H1 (cell line): ENCODE data around the gene SIPA1L3. TPM values are rescaled to one million over a fixed set of nuclear protein-coding genes. Genes with fewer than 3 reads are reported as not detected.

Experiments used
- CTCF ChIA-PET: fragments of 300-600 bp; sonication (Branson Sonifier 250); formaldehyde crosslinking; loops from one replicate; lab custom pipeline; 2021; ENCODE audit not compliant: partially characterized antibody; lab: Charles Lee
- POLR2A ChIA-PET: fragments of 300-600 bp; sonication (Branson Sonifier 250); formaldehyde crosslinking; loops from one replicate; lab custom pipeline; 2021; ENCODE audit warnings: inconsistent platforms; ENCODE audit not compliant: partially characterized antibody; lab: Charles Lee
- DNase-seq, 2 experiments: peaks; one replicate each; pipeline versions ENCODE4 v3.0.0 to v3.0.0-alpha.2; 2010 to 2022; ENCODE audit warnings: low spot score in 2 of 2, low read depth in 1 of 2, mixed read lengths in 1 of 2
- FAIRE-seq: peaks from 2 replicates; lab custom pipeline; 2011; peaks lifted over from hg19 to GRCh38; lab: Jason Lieb, UNC
- H2AFZ ChIP-seq: 2 replicates; pipeline ENCODE4 v1.8.1; 2012; ENCODE audit warnings: low read length, inconsistent platforms
- H2AK5ac ChIP-seq: 2 replicates; pipeline ENCODE4 v1.6.1; 2013; ENCODE audit warnings: low read depth, low read length
- H2BK120ac ChIP-seq: replicated peaks from 2 replicates; pipeline ENCODE3; 2013; ENCODE audit warnings: low read depth, low read length, inconsistent platforms
- H2BK12ac ChIP-seq: 2 replicates; pipeline ENCODE4 v1.6.1; 2013; ENCODE audit warnings: low read depth, low read length
- H2BK15ac ChIP-seq: 2 replicates; pipeline ENCODE4 v1.6.1; 2013; ENCODE audit warnings: low read length
- H2BK20ac ChIP-seq: 2 replicates; pipeline ENCODE4 v1.6.1; 2013; ENCODE audit warnings: low read length
- H2BK5ac ChIP-seq: 2 replicates; pipeline ENCODE4 v1.6.1; 2013; ENCODE audit warnings: low read depth, low read length
- H3K14ac ChIP-seq: 2 replicates; pipeline ENCODE4 v1.6.1; 2013; ENCODE audit warnings: inconsistent platforms; ENCODE audit not compliant: insufficient read length
- H3K18ac ChIP-seq: 2 replicates; pipeline ENCODE4 v1.6.1; 2013; ENCODE audit warnings: low read length; ENCODE audit errors: extremely low read depth
- H3K23ac ChIP-seq: 2 replicates; pipeline ENCODE4 v1.6.1; 2013; ENCODE audit warnings: inconsistent platforms; ENCODE audit not compliant: insufficient read length
- H3K23me2 ChIP-seq: 2 replicates; pipeline ENCODE4 v1.6.1; 2013; ENCODE audit warnings: low read depth, low read length
- H3K27ac ChIP-seq: 2 replicates; pipeline ENCODE4 v1.6.1; 2011; ENCODE audit warnings: low read depth, low read length, inconsistent platforms
- H3K27me3 ChIP-seq, 4 experiments: replicated peaks in 1 of 4; 1 replicate in 1 of 4; 2 replicates in 3 of 4; pipeline versions ENCODE4 v1.6.1 to v1.8.1; 2011 to 2013; ENCODE audit warnings: low read length in 3 of 4, mild to moderate bottlenecking in 3 of 4, inconsistent platforms in 2 of 4, mixed read lengths in 2 of 4, moderate library complexity in 1 of 4; ENCODE audit not compliant: control insufficient read depth in 3 of 4, insufficient read depth in 3 of 4; ENCODE audit errors: extremely low read depth in 1 of 4
- H3K36me3 ChIP-seq, 4 experiments: 2 replicates each; pipeline versions ENCODE4 v1.6.1 to v1.8.1; 2011 to 2013; ENCODE audit warnings: mild to moderate bottlenecking in 4 of 4, low read length in 3 of 4, moderate library complexity in 2 of 4, control low read depth in 1 of 4, inconsistent platforms in 1 of 4; ENCODE audit not compliant: insufficient read depth in 4 of 4, control insufficient read depth in 2 of 4
- H3K4ac ChIP-seq: replicated peaks from 2 replicates; pipeline ENCODE3; 2013; ENCODE audit warnings: low read length, low read depth, mixed read lengths, inconsistent platforms; ENCODE audit not compliant: insufficient read length
- H3K4me1 ChIP-seq, 4 experiments: replicated peaks in 1 of 4; 1 replicate in 1 of 4; 2 replicates in 3 of 4; pipeline versions ENCODE4 v1.6.1 to v1.8.1; 2011 to 2013; ENCODE audit warnings: low read length in 3 of 4, inconsistent platforms in 2 of 4, mixed read lengths in 1 of 4; ENCODE audit not compliant: insufficient read depth in 4 of 4, control insufficient read depth in 3 of 4
- H3K4me2 ChIP-seq, 2 experiments: 2 replicates each; pipeline versions ENCODE4 v1.6.1 to v1.8.1; 2011 to 2013; ENCODE audit warnings: low read depth in 2 of 2, low read length in 2 of 2, control low read depth in 1 of 2, inconsistent platforms in 1 of 2, mild to moderate bottlenecking in 1 of 2; ENCODE audit not compliant: insufficient read depth in 1 of 2
- H3K4me3 ChIP-seq, 4 experiments: fragments of 200-600, 300-600 bp in 1 of 4; sonication (generic), shearing (Covaris generic), sonication (Bioruptor Twin) in 1 of 4; 2 replicates each; pipeline versions ENCODE4 v1.5.1 to v1.8.1; 2011 to 2016; ENCODE audit warnings: low read length in 4 of 4, low read depth in 3 of 4, control low read depth in 2 of 4, inconsistent platforms in 2 of 4, mild to moderate bottlenecking in 2 of 4, mixed read lengths in 1 of 4, moderate library complexity in 1 of 4; ENCODE audit not compliant: insufficient read depth in 2 of 4; ENCODE audit errors: extremely low read depth in 1 of 4
- H3K56ac ChIP-seq: replicated peaks from 2 replicates; pipeline ENCODE3; 2013; ENCODE audit warnings: low read depth, mild to moderate bottlenecking, mixed read lengths, low read length, inconsistent platforms; ENCODE audit not compliant: insufficient read length
- H3K79me1 ChIP-seq: 2 replicates; pipeline ENCODE4 v1.6.1; 2013; ENCODE audit warnings: low read depth, low read length, control low read depth
- H3K79me2 ChIP-seq, 2 experiments: 2 replicates each; pipeline versions ENCODE4 v1.6.1 to v1.8.1; 2012 to 2013; ENCODE audit warnings: low read length in 2 of 2, mild to moderate bottlenecking in 2 of 2, inconsistent platforms in 1 of 2; ENCODE audit not compliant: insufficient read depth in 2 of 2, control insufficient read depth in 1 of 2
- H3K9ac ChIP-seq, 4 experiments: replicated peaks in 1 of 4; 1 replicate in 1 of 4; 2 replicates in 3 of 4; pipeline versions ENCODE4 v1.6.1 to v1.8.1; 2011 to 2013; ENCODE audit warnings: low read depth in 3 of 4, low read length in 3 of 4, control low read depth in 2 of 4, mild to moderate bottlenecking in 2 of 4, moderate library complexity in 2 of 4, inconsistent platforms in 1 of 4; ENCODE audit errors: extremely low read depth in 1 of 4
- H3K9me3 ChIP-seq, 2 experiments: 2 replicates each; pipeline versions ENCODE4 v1.6.1 to v1.8.1; 2012 to 2013; ENCODE audit warnings: mild to moderate bottlenecking in 2 of 2, moderate library complexity in 2 of 2, control low read depth in 1 of 2, inconsistent platforms in 1 of 2, low read depth in 1 of 2, low read length in 1 of 2, mixed read lengths in 1 of 2; ENCODE audit not compliant: insufficient read depth in 2 of 2
- H4K20me1 ChIP-seq, 2 experiments: replicated peaks in 1 of 2; 2 replicates each; pipeline versions ENCODE3 to v1.8.1; 2011 to 2013; ENCODE audit warnings: inconsistent platforms in 2 of 2, low read length in 2 of 2, mild to moderate bottlenecking in 1 of 2; ENCODE audit not compliant: insufficient read depth in 2 of 2, control insufficient read depth in 1 of 2
- H4K5ac ChIP-seq: 2 replicates; pipeline ENCODE4 v1.6.1; 2013; ENCODE audit warnings: low read length, low read depth, mixed read lengths, inconsistent platforms; ENCODE audit not compliant: insufficient read length
- H4K8ac ChIP-seq: 2 replicates; pipeline ENCODE4 v1.8.0; 2013; ENCODE audit warnings: mild to moderate bottlenecking, moderate library complexity, low read length, inconsistent platforms; ENCODE audit not compliant: insufficient read depth; ENCODE audit errors: extremely low read depth
- H4K91ac ChIP-seq: replicated peaks from 2 replicates; pipeline ENCODE3; 2013; ENCODE audit warnings: low read length, mixed read lengths, inconsistent platforms; ENCODE audit not compliant: insufficient read length
- ATF3 ChIP-seq: IDR thresholded peaks from 2 replicates; pipeline ENCODE4 v1.6.1; 2011; ENCODE audit warnings: low read depth, mild to moderate bottlenecking, low read length; ENCODE audit not compliant: insufficient read depth
- SAP30 ChIP-seq: fragments of 300-600 bp; sonication (generic); IDR thresholded peaks from 2 replicates; pipeline ENCODE4 v1.7.1; 2012; ENCODE audit warnings: low read length, moderate library complexity, mild to moderate bottlenecking, inconsistent platforms; ENCODE audit not compliant: insufficient read depth, insufficient replicate concordance
- WGBS, 2 experiments: shearing (Covaris generic) in 1 of 2; methylation state at CpG; one replicate each; pipeline versions ENCODE4 v1.1.6 to v1.1.7; 2013 to 2015; ENCODE audit warnings: low lambda C conversion rate in 2 of 2, mixed read lengths in 2 of 2, inconsistent platforms in 1 of 2, low coverage in 1 of 2, missing lambda C conversion rate in 1 of 2; ENCODE audit not compliant: insufficient replicate concordance in 2 of 2, insufficient coverage in 1 of 2, insufficient read length in 1 of 2; ENCODE audit errors: extremely low coverage in 1 of 2, missing lambda C conversion rate in 1 of 2; 5-methylcytosine and 5-hydroxymethylcytosine counted together
- polyA plus RNA-seq, 7 experiments: library from polyadenylated mRNA; depleted of rRNA in 3 of 7; stranded (reverse) in 5 of 7; unstranded in 2 of 7; fragments of >200 nt in 5 of 7; fragments of 200-250 nt in 2 of 7; gene quantifications; 1 replicate in 5 of 7; 2 replicates in 1 of 7; 4 replicates in 1 of 7; pipeline versions ENCODE4 v1.2.1 to v1.2.3, GENCODE V29; 2011 to 2013; ENCODE audit warnings: missing spikeins in 2 of 7, mixed read lengths in 2 of 7
- total RNA-seq: library from RNA; stranded (reverse); fragmentation: NEBNext Ultra II Directional; extraction: Animal tissue kit (Norgen Biotek cat#: 25700); gene quantifications from 2 replicates; pipeline ENCODE4 v1.2.1, GENCODE V29; 2021
- TF ChIP-seq, protein P1 (sequence below): IDR thresholded peaks from 2 replicates; pipeline ENCODE4 v1.6.1; 2012; ENCODE audit warnings: inconsistent platforms
- TF ChIP-seq, protein P2 (sequence below): IDR thresholded peaks from 2 replicates; pipeline ENCODE4 v1.6.1; 2012; ENCODE audit warnings: low read length, inconsistent platforms

The SIPA1L3 gene
- total and polyA plus RNA-seq, 2 of the 8 experiments (the other 6 are each of a cell fraction or from before 2014, with no cell fraction given), result 15.0 to 54.9 TPM

DNA sequence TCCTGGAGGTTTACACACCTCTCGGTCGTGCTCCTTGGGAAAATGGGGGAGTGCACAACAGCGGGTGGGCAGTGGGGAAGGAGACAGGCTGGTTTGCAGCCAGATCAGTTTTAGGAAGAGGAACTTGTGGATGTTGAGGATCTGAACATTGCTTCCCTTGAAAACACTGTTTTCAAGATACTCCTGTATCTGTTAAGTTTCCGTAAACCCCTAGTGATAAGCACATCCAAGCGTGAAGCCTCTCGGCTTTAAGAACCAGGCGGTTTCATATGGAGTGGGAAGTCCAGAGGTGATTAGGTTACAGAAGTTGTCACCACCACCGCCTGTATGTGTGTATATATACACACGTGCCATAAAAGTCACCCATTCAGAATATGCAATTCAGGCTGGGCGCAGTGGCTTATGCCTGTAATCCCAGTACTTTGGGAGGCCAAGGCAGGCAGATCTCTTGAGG is 47.4 kb downstream of the SIPA1L3 start:
- no peaks in the 10 kb centered on the region for H3K27me3 ChIP-seq
- no peak overlapping the region for H2BK12ac ChIP-seq
- no peak overlapping the region for H2AK5ac ChIP-seq
- H2BK20ac ChIP-seq, result no peak overlapping the region
- H3K4me3 ChIP-seq, result no peak overlapping the region
- H3K23ac ChIP-seq, result no peak overlapping the region
- H3K36me3 ChIP-seq, result peaks cover 0 to 2% (median 0%) of the 10 kb centered on the region in 4 experiments; a peak in 1 of 8 replicates
- H2BK5ac ChIP-seq, result no peak overlapping the region
- peak overlapping the region; percentile 32 for H3K4ac ChIP-seq
- H3K18ac ChIP-seq, result 0 out of 2 replicates have a peak overlapping the region, but pooled peaks have one; percentile 25
- no peak for FAIRE-seq
- H4K91ac ChIP-seq, result peak overlapping the region; percentile 73
- H3K9me3 ChIP-seq, result 0 out of 4 replicates have a peak, but pooled peaks cover 0 to 3% of the 10 kb centered on the region in 2 experiments
- H3K56ac ChIP-seq, result no peak overlapping the region
- no peak for DNase-seq
- peaks cover 5% of the 10 kb centered on the region; the same call in 1 of the 2 replicates for H3K79me1 ChIP-seq
- peak overlapping the region; percentile 67 for H4K5ac ChIP-seq
- no peak overlapping the region; a peak in 1 of 7 replicates for H3K9ac ChIP-seq
- H4K20me1 ChIP-seq, result peaks cover 0 to 5% of the 10 kb centered on the region in 2 experiments
- peaks cover 5 to 78% of the 10 kb centered on the region in 2 experiments for H3K79me2 ChIP-seq
- H2BK15ac ChIP-seq, result no peak overlapping the region
- H3K4me1 ChIP-seq, result peaks cover 3 to 12% (median 10%) of the 10 kb centered on the region in 4 experiments; a peak in 6 of 7 replicates
- no peak overlapping the region for H2AFZ ChIP-seq
- H3K14ac ChIP-seq, result no peak overlapping the region
- H3K27ac ChIP-seq, result no peak overlapping the region; the same call in 1 of the 2 replicates
- H3K23me2 ChIP-seq, result no peaks in the 10 kb centered on the region
- H3K4me2 ChIP-seq, result no peak overlapping the region
- 82% methylated on average over 10 of the region's 10 CpGs; no CpG with 5 or more reads in 1 of the 2 experiments for WGBS, 2 experiments
- no peak overlapping the region for H2BK120ac ChIP-seq
- CTCF ChIA-PET, result interaction anchor here (0.7 to 2.5 kb wide), 5 partner anchors 9 to 52 kb away, joined by 3 to 11 read pairs (median 4); no protein-coding TSS in a partner anchor
- POLR2A ChIA-PET, result interaction anchor here (1.3 kb wide), 1 partner anchor 49 kb away, joined by 3 read pairs; no protein-coding TSS in a partner anchor
- no peak overlapping the region; the same call in 1 of the 2 replicates for H4K8ac ChIP-seq
- TF ChIP-seq SAP30 (no peak), ATF3 (no peak)
- TF ChIP-seq, protein P1, sequence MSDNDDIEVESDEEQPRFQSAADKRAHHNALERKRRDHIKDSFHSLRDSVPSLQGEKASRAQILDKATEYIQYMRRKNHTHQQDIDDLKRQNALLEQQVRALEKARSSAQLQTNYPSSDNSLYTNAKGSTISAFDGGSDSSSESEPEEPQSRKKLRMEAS, result no peak
- TF ChIP-seq, protein P2, sequence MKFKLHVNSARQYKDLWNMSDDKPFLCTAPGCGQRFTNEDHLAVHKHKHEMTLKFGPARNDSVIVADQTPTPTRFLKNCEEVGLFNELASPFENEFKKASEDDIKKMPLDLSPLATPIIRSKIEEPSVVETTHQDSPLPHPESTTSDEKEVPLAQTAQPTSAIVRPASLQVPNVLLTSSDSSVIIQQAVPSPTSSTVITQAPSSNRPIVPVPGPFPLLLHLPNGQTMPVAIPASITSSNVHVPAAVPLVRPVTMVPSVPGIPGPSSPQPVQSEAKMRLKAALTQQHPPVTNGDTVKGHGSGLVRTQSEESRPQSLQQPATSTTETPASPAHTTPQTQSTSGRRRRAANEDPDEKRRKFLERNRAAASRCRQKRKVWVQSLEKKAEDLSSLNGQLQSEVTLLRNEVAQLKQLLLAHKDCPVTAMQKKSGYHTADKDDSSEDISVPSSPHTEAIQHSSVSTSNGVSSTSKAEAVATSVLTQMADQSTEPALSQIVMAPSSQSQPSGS, result no peak
